ENCODE data around the gene CNTN6. TPM values are rescaled to one million over a fixed set of nuclear protein-coding genes. Genes with fewer than 3 reads are reported as not detected.

Gene CNTN6
- total and polyA plus RNA-seq, 7 donors: 0.04 to 0.71 (median 0.14) TPM; not detected in 4

DNA sequence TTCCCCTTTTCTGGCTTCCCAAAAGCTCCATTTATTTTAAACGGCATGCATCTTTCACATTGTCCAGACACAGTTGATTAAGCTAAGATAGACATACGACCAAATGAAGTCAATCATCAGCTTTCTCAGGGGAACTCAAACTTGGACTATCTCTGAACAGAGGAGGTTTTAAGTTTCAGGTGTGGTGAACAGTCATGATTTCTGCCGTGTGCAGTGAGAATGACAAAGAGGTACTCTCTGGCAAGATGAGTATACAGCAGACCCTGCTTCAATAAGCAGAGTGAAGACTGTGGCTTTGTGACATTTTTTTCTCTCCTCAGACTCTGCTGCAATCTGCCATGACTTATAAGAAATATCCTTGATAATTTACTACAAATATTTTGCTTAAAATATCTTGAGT lies 307.7 kb downstream of the CNTN6 start:
- H3K27ac ChIP-seq: no peak overlapping the region
- WGBS, 2 donors: 73 to 76% methylated on average over 3 of the region's 3 CpGs
- H3K27me3 ChIP-seq: no peaks in the 10 kb centered on the region
- intact Hi-C loops (cut with DNase I): no loop called here
- no peaks in the 10 kb centered on the region for H3K9me3 ChIP-seq
- H3K4me1 ChIP-seq: no peaks in the 10 kb centered on the region
- no peaks in the 10 kb centered on the region for H3K36me3 ChIP-seq
- DNase-seq: no peak
- TF ChIP-seq, protein P1, sequence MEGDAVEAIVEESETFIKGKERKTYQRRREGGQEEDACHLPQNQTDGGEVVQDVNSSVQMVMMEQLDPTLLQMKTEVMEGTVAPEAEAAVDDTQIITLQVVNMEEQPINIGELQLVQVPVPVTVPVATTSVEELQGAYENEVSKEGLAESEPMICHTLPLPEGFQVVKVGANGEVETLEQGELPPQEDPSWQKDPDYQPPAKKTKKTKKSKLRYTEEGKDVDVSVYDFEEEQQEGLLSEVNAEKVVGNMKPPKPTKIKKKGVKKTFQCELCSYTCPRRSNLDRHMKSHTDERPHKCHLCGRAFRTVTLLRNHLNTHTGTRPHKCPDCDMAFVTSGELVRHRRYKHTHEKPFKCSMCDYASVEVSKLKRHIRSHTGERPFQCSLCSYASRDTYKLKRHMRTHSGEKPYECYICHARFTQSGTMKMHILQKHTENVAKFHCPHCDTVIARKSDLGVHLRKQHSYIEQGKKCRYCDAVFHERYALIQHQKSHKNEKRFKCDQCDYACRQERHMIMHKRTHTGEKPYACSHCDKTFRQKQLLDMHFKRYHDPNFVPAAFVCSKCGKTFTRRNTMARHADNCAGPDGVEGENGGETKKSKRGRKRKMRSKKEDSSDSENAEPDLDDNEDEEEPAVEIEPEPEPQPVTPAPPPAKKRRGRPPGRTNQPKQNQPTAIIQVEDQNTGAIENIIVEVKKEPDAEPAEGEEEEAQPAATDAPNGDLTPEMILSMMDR (IDR thresholded peaks at IDR 0.05): no peak
- no peak for TF ChIP-seq POLR2AphosphoS5 (IDR thresholded peaks at IDR 0.05)
- no peak for TF ChIP-seq EP300 (IDR thresholded peaks at IDR 0.05)
- TF ChIP-seq POLR2A (IDR thresholded peaks at IDR 0.05): no peak
- H3K4me3 ChIP-seq: no peak overlapping the region

DNA sequence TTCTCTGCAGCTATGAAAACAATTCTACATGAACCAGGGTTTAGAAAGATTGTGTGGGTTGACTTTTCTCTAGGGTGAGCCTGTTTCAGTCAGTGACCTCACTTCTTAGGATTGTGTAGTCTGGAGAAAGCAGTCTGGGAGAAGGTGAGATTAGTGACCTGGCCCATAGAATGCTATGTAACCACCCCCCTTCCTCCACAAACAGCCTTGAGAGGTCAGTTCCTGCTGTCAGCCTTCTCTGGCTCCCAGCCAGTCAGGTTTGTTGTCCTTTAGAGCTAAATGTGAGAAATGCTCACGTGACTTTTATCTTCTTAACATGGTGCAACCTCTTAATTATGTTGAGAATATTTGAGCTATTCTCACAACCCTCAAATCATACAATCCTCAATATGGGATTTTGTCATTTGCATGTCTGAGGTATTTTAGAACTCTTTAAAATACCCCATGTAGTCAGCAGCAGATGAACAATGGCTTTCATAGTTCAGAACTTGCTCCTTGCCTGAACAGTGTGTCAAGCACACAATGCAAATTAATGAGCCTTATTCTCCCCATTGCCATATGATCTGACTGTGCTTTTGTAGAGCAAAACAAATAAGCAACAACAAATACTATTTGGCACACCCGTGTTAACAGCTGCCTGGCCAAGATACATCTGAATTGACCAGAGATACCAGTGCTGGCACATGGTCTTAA lies 311.6 kb downstream of the CNTN6 start:
- Histone ChIP-seq H3K4me1 (no peaks in the 10 kb centered on the region), H3K36me3 (no peaks in the 10 kb centered on the region), H3K27ac (no peak overlapping the region), H3K9me3 (no peaks in the 10 kb centered on the region), H3K27me3 (no peaks in the 10 kb centered on the region), H3K4me3 (no peak overlapping the region)
- DNase-seq: no peak
- 31 to 66% methylated on average over 2 of the region's 2 CpGs for WGBS, 2 donors
- intact Hi-C loops (cut with DNase I): no loop called here
- TF ChIP-seq POLR2A (IDR thresholded peaks at IDR 0.05) (no peak), EP300 (IDR thresholded peaks at IDR 0.05) (no peak), POLR2AphosphoS5 (IDR thresholded peaks at IDR 0.05) (no peak)
- TF ChIP-seq, protein P1 (IDR thresholded peaks at IDR 0.05): no peak

DNA sequence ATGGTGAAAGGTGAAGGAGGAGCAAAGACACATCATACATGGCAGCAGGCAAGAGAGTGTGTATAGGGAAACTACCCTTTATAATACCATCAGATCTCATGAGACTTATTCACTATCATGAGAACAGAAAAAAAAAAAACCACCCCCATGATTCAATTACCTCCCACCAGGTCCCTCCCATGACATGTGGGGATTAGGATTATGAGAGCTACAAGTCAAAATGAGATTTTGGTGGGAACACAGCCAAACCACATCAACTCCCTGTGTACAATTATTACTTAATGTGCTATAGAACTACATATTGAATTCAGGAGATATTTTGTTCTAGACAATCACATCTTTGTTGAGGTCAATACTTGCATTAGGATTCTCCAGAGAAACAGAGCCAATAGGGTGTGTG lies 313.4 kb downstream of the CNTN6 start:
- no peaks in the 10 kb centered on the region for H3K27me3 ChIP-seq
- intact Hi-C loops (cut with DNase I): no loop called here
- no peaks in the 10 kb centered on the region for H3K36me3 ChIP-seq
- DNase-seq: no peak
- TF ChIP-seq POLR2A (IDR thresholded peaks at IDR 0.05): no peak
- no peak for TF ChIP-seq EP300 (IDR thresholded peaks at IDR 0.05)
- no peak for TF ChIP-seq POLR2AphosphoS5 (IDR thresholded peaks at IDR 0.05)
- TF ChIP-seq, protein P1 (IDR thresholded peaks at IDR 0.05): no peak
- no peak overlapping the region for H3K4me3 ChIP-seq
- H3K9me3 ChIP-seq: no peaks in the 10 kb centered on the region
- H3K4me1 ChIP-seq: no peaks in the 10 kb centered on the region
- H3K27ac ChIP-seq: no peak overlapping the region

DNA sequence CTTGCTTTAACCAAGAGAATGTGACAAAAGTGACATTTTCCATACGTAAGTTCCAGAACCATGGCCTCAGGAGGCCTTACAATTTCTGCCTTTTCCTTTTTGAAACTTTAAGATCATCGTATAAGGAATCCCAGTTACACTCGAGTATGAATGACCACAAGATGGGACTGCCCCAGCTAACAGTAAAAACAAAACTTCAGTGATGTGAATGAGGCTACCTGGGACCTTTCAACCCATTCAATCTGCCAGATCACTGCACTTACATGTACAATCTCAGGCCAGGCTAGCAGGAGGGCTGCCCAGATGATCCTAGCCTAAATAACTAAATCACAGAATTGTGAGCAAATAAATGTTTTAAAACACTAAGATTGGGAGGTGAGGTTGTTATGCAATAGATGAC lies 328.8 kb downstream of the CNTN6 start:
- Histone ChIP-seq H3K4me3 (no peak overlapping the region), H3K36me3 (no peaks in the 10 kb centered on the region), H3K27ac (no peak overlapping the region), H3K27me3 (no peaks in the 10 kb centered on the region), H3K4me1 (no peaks in the 10 kb centered on the region), H3K9me3 (no peaks in the 10 kb centered on the region)
- intact Hi-C loops (cut with DNase I): no loop called here
- no peak for DNase-seq
- 83 to 86% methylated on average over 3 of the region's 3 CpGs for WGBS, 2 donors
- no peak for TF ChIP-seq POLR2A (IDR thresholded peaks at IDR 0.05)
- TF ChIP-seq EP300 (IDR thresholded peaks at IDR 0.05): no peak
- TF ChIP-seq, protein P1 (IDR thresholded peaks at IDR 0.05): no peak
- no peak for TF ChIP-seq POLR2AphosphoS5 (IDR thresholded peaks at IDR 0.05)

GRCh38 chr3:1423566-1424089 lies 330.8 kb downstream of the CNTN6 start:
- H3K27me3 ChIP-seq: no peaks in the 10 kb centered on the region
- H3K27ac ChIP-seq: no peak overlapping the region
- no peak for TF ChIP-seq POLR2A (IDR thresholded peaks at IDR 0.05)
- no peak for TF ChIP-seq POLR2AphosphoS5 (IDR thresholded peaks at IDR 0.05)
- TF ChIP-seq, protein P1 (IDR thresholded peaks at IDR 0.05): no peak
- TF ChIP-seq EP300 (IDR thresholded peaks at IDR 0.05): no peak
- no peaks in the 10 kb centered on the region for H3K4me1 ChIP-seq
- H3K9me3 ChIP-seq: no peaks in the 10 kb centered on the region
- no peaks in the 10 kb centered on the region for H3K36me3 ChIP-seq
- no peak overlapping the region for H3K4me3 ChIP-seq
- intact Hi-C loops (cut with DNase I): no loop called here
- 71 to 81% methylated on average over 3 of the region's 3 CpGs for WGBS, 2 donors
- DNase-seq: no peak
